Measurements from ENCODE around the gene CACNB2.
"Not testable (repeated sequence)": the region's sequence is repeated elsewhere in the genome, so short reads cannot be mapped to it uniquely, and the experiment has no call there.

CACNB2 gene

DNA sequence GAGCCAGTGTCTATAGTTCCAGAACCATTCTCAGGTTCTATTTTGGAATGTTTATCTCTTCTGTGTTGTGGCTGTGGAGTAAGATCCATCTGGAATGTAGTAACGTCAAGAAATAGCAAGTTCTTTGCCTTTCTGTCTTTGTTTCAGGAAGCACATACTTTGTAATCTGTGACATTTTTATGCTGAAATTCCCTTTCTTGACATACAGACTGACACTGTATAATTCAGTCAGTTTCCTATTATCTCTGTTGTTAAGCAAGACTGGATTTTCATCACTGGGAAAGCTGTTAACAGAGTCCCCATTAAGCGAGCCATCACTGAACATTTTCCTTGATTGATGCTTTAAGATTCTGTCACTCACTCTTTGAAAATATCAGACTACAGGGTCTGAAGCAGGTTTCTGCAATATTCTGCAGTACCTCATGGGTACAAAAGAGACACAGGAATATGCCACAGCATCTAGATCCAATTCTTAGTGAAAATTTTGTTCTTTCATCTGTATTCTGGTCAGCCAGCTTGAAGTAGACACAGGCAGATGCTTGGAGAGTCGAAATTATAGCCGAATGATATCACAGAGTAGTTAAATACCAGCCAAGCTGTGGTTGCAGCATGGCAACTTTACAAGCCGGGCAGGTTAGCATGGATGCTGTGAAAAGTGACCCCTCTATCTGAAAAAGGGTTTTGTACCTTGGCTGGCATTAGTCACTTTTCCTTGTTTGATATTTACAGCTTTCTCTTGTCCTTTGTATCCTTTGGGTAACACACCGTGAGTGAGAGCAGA lies 62.6 kb downstream of the CACNB2 start:
- DNase-seq: no peak

DNA sequence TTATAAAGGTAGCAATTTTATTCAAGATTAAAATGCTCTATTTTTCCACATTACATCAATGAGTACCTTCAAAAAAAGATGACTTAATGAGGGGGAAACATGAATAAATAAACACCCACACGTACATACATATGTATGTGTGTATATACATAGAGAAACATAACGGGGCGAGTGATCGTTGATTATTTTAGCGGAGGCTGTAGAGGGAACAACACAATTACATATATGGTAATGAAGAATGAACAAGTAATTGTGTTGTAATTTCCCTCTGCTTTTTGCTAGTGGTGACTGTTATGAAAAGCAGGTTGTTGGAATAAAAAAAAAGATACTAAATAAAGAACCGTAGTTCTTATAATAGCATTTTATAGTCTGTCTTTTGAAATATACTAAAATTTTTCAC lies 63.2 kb downstream of the CACNB2 start:
- DNase-seq: no peak

DNA sequence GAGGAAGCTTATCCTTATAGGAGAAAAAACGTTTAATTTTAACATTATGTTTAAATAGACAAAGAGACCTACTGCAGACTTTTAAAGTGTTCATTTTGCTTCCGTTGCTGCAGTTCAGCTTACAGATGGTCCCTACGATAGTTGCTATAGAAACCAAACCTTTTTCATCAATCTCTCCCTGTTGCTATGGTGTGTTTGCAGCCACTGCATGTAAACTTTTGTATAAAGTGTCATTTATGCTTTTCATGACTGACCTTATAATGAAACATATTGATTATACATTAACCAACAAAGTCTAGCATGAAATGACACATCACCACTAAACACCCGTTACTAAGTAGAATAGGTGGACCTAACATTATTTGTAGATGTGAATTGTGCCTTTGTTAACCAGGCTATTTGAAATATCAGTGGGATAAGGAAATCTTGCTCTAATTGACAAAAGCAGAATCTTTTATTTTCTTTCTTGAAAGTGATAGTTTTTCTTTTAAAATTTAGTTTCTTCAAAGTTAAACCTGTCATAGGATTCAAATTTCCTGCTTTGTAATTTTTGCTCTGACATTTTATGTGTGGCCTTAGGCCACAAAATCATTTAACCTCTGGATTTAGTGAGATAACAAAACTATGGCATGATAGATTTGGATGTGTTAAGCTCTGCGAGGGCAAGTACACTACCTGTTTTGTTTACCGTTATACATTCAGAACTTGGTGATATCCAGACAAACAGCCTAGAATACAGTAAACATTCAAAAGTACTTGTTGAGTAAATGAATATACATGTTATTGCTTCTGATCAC lies 64.0 kb downstream of the CACNB2 start:
- DNase-seq: no peak

DNA sequence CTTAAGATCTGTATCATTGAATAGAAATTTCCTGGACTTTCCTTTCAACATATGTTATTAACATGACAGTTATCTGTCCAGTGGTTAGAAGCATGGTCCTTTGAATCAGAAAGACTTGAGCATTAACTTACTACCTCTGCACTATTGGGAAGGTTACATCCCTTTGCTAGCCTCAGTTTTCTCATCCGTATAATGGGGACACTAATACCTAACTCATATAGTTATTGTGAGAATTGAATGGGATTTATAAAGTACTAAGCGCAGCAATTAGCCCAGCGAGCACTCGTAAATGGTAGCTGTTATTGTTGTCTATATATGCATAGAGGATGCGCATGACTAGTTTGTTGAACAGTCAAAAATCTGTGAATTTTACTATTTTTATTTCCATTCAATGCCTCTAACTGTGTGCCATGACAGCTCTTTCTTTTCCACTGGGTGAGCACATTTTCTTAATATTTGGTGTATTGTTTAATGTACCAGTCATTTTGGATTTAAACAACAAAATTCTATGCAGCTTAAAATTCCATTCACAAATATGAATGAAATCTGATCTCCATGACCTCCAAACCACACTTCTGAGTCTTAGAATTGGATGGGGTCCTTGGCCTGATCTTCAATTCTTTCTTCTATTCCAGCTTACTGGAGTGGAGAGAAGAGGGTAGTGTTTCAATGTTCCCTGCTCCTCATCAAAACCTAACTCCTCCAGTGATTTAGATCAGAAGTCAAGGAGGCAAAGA lies 65.0 kb downstream of the CACNB2 start:
- DNase-seq: no peak

DNA sequence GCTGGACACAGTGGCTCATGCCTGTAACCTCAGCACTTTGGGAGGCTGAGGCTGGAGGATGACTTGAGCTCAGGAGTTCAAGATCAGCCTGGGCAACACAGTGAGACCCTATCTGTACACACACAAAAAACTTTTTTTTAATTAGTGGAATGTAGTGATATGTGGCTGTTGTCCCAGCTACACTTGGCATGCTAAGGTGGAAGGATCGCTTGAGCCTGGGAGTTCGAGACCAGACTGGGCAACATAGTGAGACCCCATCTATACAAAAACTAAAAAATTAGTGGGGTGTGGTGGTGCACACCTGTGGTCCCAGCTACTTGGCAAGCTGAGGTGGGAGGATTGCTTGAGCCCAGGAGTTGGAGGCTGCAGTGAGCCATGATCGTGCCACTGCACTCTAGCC lies 68.0 kb downstream of the CACNB2 start:
- DNase-seq: not testable (repeated sequence)

DNA sequence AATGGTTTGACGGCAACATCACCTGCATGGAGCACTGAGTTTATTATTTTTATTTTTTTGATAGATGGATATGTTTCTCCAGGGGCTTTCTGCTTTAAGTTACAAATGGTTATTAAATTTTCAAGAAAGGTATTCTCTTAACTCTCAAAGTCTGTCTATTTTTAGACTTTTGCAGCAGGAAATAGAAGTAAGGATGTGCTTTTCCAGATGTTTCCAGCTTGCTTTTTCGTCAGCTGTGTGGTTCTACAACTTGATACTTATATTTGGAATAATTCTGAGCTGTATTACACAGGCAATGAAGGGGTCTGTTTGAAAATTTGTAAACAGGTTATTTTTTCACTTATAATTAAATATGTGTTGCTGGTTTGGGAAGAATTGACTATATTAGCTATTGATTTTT lies 69.0 kb downstream of the CACNB2 start:
- DNase-seq: no peak

DNA sequence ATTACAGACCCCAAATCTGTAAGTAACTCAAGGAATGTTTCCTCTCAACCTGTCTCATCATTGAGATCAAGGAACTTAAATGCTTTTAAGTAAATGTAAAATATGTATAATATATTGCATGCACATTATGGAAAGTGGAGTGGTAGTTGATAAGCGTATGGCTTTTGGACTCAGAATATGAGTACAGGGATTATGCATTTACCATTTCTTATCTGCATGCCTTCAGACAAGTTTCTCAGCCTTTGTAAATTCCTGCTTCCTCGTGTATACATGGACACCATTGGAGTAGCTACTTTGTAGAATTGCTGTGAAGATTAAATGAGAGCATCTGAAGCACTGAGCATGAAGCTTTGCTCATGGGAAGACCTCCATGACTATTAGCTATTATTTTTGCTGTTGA lies 70.5 kb downstream of the CACNB2 start:
- DNase-seq: no peak

DNA sequence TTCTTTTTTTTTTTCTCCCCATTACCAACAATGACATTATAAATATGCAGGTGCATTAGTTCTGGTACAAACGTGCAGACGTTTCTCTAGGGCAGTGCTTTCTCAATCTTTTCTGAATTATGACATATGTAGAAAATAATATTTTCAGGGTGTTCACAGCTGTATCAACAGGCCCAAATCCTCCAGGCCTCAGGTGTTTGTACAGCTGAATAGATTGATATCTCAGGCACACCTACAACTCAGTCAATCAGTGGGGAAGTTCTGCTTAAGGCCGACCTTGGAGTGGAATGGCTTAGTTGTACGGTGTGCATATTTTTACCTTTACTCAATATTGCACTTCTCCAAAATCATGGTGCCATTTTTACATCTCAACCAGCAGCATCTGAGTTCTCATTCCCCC lies 71.6 kb downstream of the CACNB2 start:
- no peak for DNase-seq

DNA sequence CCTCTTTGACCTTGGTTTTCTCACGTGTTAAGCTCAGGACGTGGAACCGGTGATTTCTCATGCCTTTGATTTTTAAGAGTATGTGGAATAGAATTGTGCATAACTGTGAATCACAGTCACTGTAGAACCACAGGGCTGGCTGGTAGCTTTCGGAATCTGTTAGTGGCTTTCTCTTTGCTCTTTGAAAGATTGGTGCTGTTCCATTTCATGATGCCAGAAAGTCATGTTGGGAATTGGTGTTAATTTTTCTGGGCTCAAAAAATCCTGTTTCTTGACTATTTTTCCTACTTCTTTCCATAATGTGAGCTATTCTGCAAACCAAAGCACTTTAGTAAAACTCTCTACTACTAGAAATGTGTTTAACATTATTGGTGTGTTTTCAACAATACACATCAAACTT lies 73.0 kb downstream of the CACNB2 start:
- no peak for DNase-seq

DNA sequence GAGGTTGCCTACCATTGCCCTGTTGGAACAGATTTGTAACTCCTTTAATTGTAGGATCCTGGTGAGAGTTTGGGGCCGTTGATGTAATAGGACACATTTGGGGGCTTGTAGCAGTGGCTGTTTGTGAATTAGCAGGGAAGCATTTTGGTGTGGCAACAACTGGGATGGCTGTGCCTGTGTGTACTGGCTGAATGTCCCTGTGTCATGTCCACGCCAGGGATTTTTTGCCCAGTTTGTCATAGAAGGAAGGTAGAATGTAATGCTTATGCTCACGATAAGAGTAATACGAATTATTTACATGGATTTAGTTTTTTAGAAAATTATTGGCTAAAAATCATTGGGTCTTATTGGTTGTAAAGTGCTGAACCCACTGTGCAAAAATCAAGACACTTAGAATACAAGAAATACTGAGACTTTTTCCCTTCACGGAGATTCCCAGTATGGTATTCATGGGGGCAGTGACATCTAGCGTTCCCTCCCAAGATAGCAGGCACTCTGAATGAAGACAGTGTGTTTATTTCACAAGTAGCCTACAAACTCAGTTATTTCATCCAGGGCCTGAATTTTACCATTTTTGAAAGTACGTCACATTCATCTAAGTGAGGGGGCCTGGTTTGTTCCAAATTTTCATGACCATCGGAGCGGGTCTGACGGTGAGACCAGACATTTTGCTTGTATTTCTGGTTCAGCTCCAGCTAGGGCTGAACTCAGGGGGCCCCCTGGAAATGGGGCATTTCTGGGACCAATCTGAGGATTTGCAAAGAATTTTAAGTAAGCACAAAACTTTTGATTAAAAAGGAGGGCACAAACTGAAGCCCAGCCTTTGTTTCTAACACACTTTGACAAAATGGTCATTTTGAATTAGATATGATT lies 74.7 kb downstream of the CACNB2 start:
- DNase-seq: no peak

DNA sequence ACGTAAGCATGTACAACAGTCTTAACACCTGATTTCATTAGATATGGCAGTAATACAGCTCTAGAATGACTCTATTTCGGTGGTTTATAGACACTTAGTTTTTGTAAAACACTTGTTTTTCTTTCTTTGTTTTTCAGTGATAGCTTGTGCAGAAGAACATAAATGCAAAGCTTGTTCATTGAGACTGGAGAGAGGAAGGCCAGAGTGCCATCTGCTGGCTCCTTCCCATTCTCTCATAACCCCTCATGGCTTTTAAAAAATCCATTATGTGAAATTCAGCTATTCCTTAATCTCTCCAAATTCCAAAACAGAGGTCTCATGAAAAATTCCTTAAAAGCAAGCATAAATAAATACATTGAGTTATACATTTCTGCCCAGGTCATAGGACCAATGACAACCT lies 76.3 kb downstream of the CACNB2 start:
- DNase-seq: no peak

DNA sequence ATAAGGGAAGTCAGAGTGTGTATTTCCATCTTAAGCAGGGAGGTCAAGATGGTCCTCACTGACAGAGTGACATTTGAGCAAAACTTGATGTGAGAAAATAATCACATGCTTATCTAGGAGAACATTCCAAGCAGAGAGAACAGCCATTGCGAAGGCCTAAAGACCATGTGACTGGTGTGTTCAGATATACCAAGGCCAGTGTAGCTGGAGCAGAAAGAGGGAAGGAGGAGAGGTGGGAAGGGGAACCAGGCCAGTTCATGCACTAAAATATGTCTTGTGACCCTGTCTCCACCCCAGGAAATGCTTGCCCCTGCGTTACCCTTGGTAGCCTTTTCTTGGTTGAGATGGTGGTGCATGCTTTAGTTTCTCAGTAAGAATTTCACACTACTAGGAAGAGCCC lies 77.4 kb downstream of the CACNB2 start:
- no peak for DNase-seq

DNA sequence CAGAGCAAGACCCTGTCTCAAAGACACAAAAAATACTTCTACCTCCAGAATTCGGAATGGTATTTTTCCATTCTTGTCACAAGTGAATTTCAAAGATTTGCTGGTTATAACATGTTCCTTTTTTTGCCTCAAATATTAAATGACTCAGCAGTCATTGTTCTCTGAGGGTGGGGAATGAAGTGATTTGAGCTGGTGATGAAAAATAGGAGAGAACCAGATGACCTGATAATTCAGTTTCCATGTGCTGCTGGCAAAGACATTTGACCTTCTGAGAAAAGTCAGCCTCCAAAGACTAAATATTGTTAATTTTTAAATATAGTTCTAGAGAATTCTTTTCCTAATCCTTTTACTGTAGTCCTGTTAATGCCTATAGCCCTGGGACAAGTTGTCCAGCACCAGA lies 78.9 kb downstream of the CACNB2 start:
- DNase-seq: no peak

DNA sequence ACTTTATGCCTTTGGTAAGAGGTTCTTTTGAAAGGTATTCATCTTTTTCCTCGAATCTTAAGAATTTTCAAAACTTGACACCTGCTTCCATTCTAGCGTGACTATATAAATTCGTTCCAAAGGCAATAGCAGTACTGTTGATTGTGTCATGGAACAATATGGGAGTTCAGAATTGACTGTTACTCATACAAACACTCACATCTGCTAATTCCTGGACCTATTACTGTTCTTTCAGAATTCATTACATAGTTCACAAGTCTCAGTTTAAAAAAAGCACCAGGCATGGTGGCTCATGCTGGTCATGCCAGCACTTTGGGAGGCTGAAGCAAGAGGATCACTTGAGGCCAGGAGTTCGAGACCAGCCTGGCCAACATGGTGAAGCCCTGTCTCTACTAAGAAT lies 80.9 kb downstream of the CACNB2 start:
- DNase-seq: no peak

DNA sequence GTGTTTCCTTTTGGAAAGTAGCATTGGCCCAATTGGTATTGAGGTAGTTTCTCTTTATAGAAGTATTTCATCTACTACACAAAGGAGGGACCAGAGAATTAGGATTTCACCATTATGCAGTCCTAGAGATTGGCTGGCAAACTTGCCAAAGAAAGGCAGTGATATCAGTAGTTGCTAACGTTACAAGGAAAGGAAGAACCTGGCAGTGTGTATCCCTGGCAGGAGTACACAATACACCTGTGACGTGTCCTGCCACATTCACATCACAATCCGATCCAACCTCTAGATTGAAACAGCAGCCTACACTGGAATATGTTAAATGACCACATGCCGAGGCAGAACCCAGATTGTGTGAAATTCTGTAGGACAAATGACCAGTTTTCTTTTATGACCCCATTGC lies 81.7 kb downstream of the CACNB2 start:
- no peak for DNase-seq

DNA sequence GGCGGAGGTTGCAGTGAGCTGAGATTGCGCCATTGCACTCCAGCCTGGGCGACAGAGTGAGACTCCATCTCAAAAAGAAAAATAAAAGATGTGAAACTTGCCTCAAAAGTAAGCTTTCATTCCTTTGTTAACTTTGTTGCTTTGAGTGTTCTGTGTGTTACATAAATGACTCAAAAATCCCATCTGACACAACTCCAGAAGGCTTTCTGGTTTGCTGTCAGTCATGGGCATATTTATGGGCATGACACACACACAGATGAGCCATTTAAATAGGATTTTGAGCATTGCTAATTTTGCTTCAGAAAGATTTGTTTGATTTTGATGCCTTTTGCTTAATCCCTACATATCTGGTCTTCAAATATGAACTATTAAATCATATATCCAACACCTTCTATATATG lies 82.6 kb downstream of the CACNB2 start:
- no peak for DNase-seq

DNA sequence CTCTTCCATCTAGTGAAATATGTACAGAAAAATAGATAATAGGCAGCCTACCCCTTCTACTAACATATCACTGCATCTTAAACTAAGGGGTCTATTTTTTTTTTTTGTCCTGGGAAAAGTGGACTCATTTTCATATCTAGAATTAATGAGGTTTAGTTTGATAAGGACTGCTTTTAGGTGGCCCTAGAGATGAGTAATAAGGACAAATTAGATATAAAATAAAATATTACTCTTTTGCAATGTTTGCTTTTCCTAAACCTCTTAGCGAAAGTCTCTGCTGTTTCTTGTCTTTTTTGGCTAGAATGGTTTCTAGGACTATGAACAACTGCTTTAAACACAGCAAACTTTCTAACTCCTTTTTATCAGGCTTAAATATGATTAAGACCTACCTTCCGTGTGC lies 83.7 kb downstream of the CACNB2 start:
- no peak for DNase-seq

DNA sequence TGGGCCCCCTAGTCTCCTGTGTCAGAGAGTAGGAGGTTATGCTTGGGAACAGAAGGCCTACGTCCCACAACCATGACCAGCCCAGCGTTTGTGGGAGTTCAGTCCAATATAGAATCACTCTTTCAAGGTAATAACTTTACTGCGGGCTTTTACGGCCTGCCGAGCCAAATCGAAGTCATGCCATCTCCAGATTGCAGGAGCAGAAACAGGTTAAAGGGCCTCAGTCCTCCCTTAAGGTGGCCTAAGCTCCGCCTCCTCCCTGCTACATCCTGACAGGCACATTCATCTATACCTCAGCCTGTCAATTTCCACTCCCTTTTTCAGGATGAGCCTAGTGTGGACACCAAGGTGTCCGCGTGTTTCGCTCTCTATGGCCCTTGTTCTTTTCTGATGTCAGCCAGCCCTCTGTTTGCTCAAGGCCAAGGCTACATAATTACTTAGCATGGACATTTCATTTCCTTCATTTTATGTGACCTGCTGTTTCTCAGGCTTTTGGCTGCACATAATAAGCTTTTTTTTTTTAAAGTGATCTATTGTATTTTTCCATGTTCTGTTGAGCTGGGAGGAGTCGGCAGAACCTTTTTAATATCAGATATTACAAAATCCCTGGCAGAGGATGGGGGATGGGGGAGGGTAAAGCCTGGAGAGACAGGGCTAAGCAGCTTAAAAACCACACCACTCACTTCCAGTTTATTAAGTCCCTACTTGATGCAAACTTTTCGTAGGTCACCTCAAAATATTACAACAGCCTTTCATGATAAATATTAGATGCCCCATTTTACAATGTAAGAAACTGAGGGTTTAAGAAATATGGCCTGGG lies 84.6 kb downstream of the CACNB2 start:
- no peak for DNase-seq

DNA sequence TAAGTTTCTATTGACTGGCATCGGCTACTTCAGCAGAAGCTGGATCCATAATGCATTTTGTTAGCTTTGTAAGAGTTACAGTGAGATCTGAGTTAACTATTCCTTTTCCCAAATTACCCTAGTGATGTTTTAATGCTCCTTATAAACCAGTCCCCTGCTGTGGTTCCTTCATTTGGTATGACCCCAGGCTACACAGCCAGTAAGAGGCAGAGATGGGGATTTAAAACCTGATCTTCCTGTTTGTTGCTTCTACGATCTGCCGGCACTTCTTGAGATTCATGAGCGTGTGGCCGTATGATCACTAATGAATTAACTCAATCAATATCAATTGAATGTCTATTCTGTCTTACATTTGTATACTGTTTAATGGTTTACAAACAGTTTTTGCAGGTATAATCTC lies 86.1 kb downstream of the CACNB2 start:
- no peak for DNase-seq

DNA sequence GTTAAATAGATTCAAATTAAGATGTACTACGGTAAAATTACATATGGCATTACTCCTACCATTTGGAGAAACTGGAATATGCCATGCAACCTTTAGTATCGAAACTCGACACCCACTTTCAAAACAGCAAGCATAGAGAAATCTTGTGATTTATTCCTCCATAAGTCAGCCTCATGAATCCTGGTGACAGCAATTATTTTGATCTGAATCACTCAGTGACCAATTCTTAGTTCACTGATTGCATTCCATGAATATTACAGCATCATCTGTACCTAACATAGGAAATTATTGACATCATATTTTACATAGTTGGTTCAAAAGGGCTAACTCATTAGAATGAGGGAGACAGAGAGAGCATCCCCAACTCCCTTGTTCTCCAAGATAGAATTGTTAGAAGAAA lies 89.6 kb downstream of the CACNB2 start:
- DNase-seq: no peak

DNA sequence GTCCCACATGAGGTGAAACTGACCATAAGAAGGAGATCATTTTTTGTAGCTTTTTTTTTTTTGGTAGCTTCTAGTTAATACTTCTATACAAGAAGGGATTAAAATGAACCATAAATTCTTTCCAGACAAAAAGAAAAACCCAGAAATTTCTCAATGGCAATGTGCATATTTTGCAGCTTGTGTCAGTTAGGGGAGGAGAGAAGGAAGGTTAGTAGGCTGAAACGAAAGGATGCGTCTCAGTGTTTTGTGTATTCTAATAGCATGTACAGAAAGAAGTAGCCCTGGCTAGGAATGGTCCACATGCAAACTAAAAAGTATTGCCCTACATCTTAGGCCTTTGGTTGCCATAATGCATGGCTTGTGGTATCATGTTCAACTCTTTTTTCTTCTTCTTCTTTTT lies 90.6 kb downstream of the CACNB2 start:
- DNase-seq: no peak

DNA sequence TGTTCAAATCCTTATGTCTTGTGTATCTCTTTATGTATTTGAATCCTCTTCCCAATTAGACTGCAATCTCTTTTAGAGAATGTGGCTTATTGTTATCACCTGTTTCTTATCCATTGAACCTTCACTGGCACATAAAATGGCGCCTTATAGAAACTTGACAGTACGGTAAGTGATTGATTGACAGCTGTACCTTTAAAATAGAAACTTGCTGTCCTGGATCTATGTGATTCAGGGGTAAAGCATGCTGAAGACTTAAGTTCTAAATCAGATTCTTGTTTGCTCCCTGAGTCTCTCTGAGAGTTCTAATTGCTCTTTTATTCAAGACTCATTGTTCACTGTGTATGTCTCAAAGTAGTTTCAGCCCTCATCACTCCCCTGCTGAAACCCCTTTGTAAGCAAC lies 91.3 kb downstream of the CACNB2 start:
- no peak for DNase-seq
